Mucosa of rectum (tissue), 2 donors: Measurements from ENCODE around the gene PHOSPHO1.
A peak's percentile ranks its signal among the peaks of the same experiment; 100 is the strongest.
"Not testable (repeated sequence)": the region's sequence is repeated elsewhere in the genome, so short reads cannot be mapped to it uniquely, and the experiment has no call there.

ENCODE experiments used
- H3K27ac ChIP-seq, 2 donors: one replicate each; pipeline ENCODE4 v1.7.0; 2013; ENCODE audit warnings: inconsistent platforms in 2 of 2, low read depth in 2 of 2, low read length in 2 of 2
- H3K27me3 ChIP-seq, 2 donors: one replicate each; pipeline ENCODE4 v1.7.0; 2013; ENCODE audit warnings: low read length in 2 of 2; ENCODE audit not compliant: control insufficient read depth in 2 of 2, insufficient read depth in 2 of 2
- H3K36me3 ChIP-seq, 2 donors: one replicate each; pipeline ENCODE4 v1.7.0; 2013; ENCODE audit warnings: low read length in 2 of 2; ENCODE audit not compliant: control insufficient read depth in 2 of 2, insufficient read depth in 2 of 2
- H3K4me1 ChIP-seq, 2 donors: one replicate each; pipeline ENCODE4 v1.7.0; 2013; ENCODE audit warnings: low read length in 2 of 2, mild to moderate bottlenecking in 1 of 2; ENCODE audit not compliant: control insufficient read depth in 2 of 2, insufficient read depth in 2 of 2
- H3K4me3 ChIP-seq, 2 donors: one replicate each; pipeline ENCODE4 v1.7.0; 2013; ENCODE audit warnings: low read length in 2 of 2
- H3K9ac ChIP-seq, 2 donors: one replicate each; pipeline ENCODE4 v1.7.0; 2013; ENCODE audit warnings: low read length in 2 of 2, low read depth in 1 of 2, mild to moderate bottlenecking in 1 of 2
- H3K9me3 ChIP-seq, 2 donors: one replicate each; pipeline ENCODE4 v1.7.0; 2013; ENCODE audit warnings: low read length in 2 of 2; ENCODE audit not compliant: control insufficient read depth in 2 of 2
- donor health status: healthy.
- donor health status: Normal muscosa, but diverticular disease.

PHOSPHO1 gene

DNA sequence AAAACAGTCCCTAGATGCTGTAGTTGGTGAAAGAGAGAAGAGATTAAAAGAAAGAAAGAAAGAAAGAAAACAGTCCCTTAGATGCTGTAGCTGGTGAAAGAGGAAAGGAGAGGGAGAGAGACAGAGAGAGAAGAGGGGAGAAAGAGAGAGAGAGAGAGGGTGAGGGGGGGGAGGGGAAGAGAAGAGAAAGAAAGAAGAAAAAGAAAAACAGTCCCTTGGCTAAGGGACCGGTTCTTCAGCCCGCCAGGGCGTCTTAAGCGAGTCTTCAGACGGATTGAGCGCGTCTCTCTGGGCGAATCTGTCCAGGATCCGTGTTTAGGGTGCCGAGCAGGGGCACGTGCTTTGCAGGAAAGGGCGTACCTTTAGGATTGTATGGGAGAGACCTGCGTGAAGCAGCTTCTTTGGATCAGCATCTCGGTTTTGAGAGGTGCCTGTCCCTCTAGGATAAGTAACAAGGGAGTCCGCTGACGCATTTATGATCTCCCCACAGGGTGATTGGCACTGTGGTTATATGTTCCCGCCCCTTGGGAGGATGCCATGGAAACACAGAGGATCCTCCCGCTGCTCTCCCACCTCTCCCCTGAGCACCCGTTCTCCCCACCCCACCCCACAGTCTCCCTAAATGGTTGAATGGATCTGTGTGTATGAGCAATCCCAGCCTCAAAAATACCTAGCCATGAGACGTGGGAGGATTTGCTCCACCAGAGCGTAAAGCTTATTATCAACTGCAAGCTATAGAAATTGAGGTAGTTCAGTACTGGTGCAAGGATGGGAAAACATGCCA is 36.9 kb downstream of the PHOSPHO1 start:
- Histone ChIP-seq H3K27me3 (no peaks in the 10 kb centered on the region), H3K27ac (peak overlapping the region; percentile 41 to 99), H3K9ac (peak overlapping the region; percentile 5 to 67), H3K36me3 (no peaks in the 10 kb centered on the region), H3K4me1 (peaks cover 4 to 5% of the 10 kb centered on the region in 2 donors), H3K4me3 (peak overlapping the region; percentile 83 to 85), H3K9me3 (no peaks in the 10 kb centered on the region)

DNA sequence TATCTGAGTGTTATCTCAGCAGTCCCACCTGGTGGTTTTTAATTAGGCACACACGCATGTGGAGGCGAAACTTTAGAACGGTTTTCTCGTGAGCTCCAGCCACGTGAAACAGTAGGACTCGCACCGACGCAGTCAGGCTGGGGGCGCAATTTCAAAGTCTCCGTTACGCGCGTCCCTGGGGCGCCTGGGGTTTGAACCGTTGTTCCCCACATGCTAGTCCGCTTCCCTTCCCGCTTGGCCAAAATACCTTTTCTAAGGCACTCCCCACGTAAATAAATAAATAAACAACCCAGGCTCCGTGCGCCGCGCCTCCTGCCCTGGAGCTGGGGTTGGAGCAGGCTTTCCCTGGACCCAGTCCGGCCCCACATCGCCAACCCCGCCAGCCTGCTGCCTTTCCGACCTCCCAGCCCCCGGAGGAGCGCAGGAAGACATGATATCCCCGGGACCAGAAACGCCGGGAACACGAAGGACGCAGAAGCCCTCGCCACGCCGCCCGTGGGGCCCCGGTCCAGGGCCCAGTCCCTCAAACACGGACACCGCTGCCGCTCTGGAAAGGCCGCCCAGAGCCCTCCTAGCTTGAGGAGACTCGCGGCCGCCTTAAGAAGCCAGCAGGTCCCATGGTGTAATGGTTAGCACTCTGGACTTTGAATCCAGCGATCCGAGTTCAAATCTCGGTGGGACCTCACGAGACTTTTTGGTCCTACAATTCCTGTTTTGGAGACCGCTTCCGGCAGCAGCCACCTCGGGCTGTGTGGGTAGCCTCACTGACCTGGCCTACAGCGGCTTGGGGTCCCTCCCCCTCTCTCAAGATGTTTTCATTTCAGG is 38.5 kb downstream of the PHOSPHO1 start:
- no peaks in the 10 kb centered on the region for H3K27me3 ChIP-seq
- H3K9ac ChIP-seq: peak overlapping the region; percentile 82 to 94
- no peaks in the 10 kb centered on the region for H3K9me3 ChIP-seq
- H3K4me1 ChIP-seq: peaks cover 4 to 5% of the 10 kb centered on the region in 2 donors
- H3K36me3 ChIP-seq: no peaks in the 10 kb centered on the region
- H3K4me3 ChIP-seq: peak overlapping the region; percentile 83 to 85
- peak overlapping the region; percentile 99 for H3K27ac ChIP-seq

DNA sequence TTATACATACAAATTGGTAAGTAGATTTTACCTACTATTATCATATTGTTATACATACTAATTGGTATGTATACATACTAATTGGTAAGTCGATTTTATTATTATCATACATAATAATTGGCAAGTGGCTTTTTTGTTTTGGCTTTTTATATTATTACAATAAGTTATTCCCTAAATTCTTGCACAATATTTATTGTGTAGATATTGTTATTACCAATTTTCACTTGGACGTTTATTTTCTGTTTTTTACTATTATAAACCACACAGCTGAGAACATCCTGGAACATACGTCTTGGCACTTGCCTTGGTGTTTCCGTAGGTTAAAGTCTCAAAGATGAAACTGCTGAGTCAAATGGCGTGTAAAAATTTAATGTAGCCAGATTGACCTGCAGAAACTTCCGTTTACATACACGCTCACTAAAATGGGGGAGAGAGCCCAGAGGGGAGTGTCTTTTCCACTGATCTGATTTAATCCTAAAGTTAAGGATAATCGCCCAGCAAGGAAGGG is 39.1 kb downstream of the PHOSPHO1 start:
- Histone ChIP-seq H3K27me3 (no peaks in the 10 kb centered on the region), H3K27ac (peak overlapping the region; percentile 99), H3K9ac (peak overlapping the region; percentile 82 to 94), H3K4me3 (peak overlapping the region; percentile 83 to 85), H3K4me1 (peaks cover 4 to 5% of the 10 kb centered on the region in 2 donors), H3K9me3 (no peaks in the 10 kb centered on the region), H3K36me3 (no peaks in the 10 kb centered on the region)

DNA sequence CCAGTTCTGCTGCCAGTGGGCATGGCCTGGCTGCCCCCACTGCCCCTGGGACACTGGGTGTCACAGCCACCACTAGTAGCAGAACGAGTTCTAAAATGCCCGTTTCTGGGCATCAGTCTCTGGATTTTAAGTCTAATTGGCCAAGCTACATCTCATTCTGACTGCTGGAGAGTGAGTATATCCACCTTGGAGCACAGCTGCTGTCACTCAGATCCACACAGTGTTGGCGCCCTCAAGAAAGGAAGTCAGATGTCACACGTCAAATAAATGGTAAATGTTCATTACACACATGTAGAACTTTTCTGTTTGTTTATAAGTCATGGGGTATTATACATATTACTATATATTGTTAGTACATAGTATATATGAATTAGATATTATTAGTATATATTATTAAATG is 39.7 kb downstream of the PHOSPHO1 start:
- no peaks in the 10 kb centered on the region for H3K36me3 ChIP-seq
- H3K9me3 ChIP-seq: no peaks in the 10 kb centered on the region
- H3K9ac ChIP-seq: no peak overlapping the region
- H3K27me3 ChIP-seq: no peaks in the 10 kb centered on the region
- H3K4me3 ChIP-seq: no peak overlapping the region
- H3K4me1 ChIP-seq: peaks cover 4 to 5% of the 10 kb centered on the region in 2 donors
- H3K27ac ChIP-seq: no peak overlapping the region

DNA sequence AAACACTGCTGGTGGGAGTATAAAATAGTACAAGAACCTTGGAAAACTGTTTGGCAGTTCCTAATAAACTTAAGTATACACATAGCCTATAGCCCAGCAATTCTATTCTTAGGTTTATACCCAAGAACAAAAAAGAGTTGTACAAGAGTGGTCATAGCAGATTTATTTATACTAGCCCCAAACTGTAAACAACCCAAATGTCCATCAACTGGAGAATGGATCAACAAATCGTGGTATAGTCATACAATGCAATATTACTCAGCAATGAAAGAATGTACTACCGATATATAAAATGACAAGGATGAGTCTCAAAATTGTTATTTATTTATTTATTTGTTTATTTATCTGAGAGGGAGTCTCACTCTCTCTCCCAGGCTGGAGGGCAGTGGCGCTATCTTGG is 43.3 kb downstream of the PHOSPHO1 start:
- H3K4me1 ChIP-seq: no peaks in the 10 kb centered on the region
- no peak overlapping the region for H3K27ac ChIP-seq
- no peaks in the 10 kb centered on the region for H3K36me3 ChIP-seq
- no peak overlapping the region for H3K4me3 ChIP-seq
- no peak overlapping the region for H3K9ac ChIP-seq
- H3K27me3 ChIP-seq: no peaks in the 10 kb centered on the region
- no peaks in the 10 kb centered on the region for H3K9me3 ChIP-seq

DNA sequence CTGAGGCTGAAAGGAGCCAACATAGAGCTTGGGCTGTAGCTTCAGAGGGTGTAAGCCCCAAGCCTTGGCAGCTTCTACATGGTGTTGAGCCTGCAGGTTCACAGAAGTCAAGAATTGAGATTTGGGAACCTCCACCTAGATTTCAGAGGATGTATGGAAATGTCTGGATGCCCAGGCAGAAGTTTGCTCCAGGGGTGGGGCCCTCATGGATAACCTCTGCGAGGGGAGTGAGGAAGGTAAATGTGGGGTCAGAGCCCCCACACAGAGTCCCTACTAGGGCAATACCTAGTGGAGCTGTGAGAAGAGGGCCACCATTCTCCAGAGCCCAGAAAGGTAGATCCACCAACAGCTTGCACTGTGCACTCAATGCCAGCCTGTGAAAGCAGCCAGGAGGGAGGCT is 45.2 kb downstream of the PHOSPHO1 start:
- not testable (repeated sequence) for H3K36me3 ChIP-seq, H3K4me1 ChIP-seq, H3K9me3 ChIP-seq, H3K4me3 ChIP-seq, H3K27me3 ChIP-seq, H3K27ac ChIP-seq, H3K9ac ChIP-seq

DNA sequence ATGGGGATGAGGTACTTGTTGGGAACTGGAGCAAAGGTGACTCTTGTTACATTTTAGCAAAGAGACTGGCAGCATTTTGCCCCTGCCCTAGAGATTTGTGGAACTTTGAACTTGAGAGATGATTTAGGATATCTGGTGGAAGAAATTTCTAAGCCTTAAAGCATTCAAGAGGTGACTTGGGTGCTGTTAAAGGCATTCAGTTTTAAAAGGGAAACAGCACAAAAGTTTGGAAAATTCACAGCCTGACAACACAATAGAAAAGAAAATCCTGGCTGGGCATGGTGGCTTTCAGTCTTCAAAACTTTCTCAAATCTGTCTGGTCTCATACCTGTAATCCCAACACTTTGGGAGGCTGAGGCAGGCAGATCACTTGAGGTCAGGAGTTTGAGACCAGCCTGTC is 46.1 kb downstream of the PHOSPHO1 start:
- H3K27me3 ChIP-seq, H3K4me1 ChIP-seq, H3K9ac ChIP-seq: not testable (repeated sequence)

DNA sequence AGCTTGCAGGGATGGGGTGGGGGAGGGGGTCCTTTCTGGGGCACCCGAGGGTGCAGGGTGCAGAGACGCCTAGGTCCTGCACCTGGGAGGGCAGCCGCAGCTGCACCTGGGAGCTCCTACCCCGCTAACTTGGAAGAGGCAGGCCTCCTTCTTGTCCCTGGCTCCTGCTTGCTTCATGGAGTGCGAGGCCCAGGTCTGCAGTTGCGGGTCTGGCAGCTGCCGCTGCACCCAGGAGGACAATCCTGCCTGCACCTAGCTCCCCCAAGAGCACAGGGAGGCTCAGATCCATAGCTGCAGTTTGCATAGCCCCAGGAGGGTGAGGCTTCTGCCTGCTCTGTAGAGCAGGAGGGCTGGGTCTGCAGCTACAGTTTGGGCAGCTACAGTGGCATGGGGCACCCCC is 46.8 kb downstream of the PHOSPHO1 start:
- Histone ChIP-seq H3K27ac (no peak overlapping the region), H3K4me1 (no peaks in the 10 kb centered on the region), H3K36me3 (no peaks in the 10 kb centered on the region), H3K27me3 (no peaks in the 10 kb centered on the region), H3K4me3 (no peak overlapping the region), H3K9me3 (no peaks in the 10 kb centered on the region), H3K9ac (no peak overlapping the region)

More for the DNA sequence above, 46.1 kb downstream of the PHOSPHO1 start:
- not testable (repeated sequence) for H3K4me3 ChIP-seq, H3K36me3 ChIP-seq, H3K27ac ChIP-seq, H3K9me3 ChIP-seq

DNA sequence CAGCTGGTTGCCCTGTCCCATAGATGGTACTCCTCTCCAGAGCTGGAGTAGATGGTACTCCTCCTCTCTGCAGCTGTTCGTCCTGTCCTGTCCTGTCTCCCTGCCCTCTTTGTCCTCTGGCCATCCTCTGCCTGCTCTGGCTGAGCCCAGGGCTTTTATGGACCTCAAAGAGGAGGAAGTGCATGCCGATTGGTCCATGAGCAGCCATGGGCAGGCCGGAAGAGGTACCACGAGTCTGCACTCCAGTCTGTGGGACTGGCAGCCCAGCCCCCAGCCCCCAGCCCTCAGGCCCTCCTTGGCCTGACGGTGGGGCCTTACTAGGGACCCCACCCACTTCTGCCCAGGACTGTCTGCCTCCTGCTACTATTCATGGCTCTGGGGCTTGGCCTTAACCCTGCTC is 47.2 kb downstream of the PHOSPHO1 start:
- Histone ChIP-seq H3K27ac (no peak overlapping the region), H3K36me3 (no peaks in the 10 kb centered on the region), H3K4me3 (no peak overlapping the region), H3K4me1 (no peaks in the 10 kb centered on the region), H3K27me3 (no peaks in the 10 kb centered on the region), H3K9ac (no peak overlapping the region), H3K9me3 (no peaks in the 10 kb centered on the region)

DNA sequence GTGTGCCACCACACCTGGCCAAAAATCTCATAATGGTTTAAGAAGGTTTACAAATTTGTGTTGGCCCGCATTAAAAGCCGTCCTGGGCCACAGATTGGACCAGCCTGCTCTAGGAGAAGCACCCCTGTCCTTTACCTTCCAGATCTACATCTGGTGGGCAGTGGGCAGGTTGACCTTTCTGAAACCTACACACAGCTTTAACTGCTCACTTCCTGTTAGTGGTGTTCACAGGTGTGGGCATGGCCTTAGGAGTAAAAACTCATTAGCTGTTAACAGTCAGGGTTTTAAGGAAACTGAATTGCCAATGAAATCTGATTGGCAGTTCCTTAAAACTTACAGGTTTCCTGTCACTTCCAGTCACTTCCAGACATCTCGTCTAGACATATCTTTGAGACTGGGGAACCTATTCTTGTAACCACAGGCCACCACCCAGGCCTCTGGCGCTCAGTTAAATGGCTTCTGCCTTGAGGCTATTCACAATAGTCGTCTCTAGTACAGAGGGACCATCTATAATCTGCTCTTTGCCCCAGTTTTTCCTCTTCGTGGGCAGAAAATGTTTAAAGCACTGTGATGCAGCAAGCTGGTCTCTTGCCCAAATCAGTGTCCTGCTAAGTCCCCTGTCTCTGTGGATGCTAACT is 49.5 kb downstream of the PHOSPHO1 start:
- H3K4me1 ChIP-seq: no peaks in the 10 kb centered on the region
- H3K9ac ChIP-seq: no peak overlapping the region
- H3K9me3 ChIP-seq: peaks cover 0 to 4% of the 10 kb centered on the region in 2 donors
- H3K36me3 ChIP-seq: no peaks in the 10 kb centered on the region
- H3K27me3 ChIP-seq: no peaks in the 10 kb centered on the region
- H3K4me3 ChIP-seq: no peak overlapping the region
- H3K27ac ChIP-seq: no peak overlapping the region
